Measurements from ENCODE around the gene NPAS3.

Gene NPAS3

GRCh38 chr14:33758547-33758946 lies 819.9 kb downstream of the NPAS3 start:
- TF ChIP-seq CTCF (conservative IDR thresholded peaks at IDR 0.05; ENCODE audit: control insufficient read depth, insufficient read depth, low read depth, low read length): no peak
- no peak for DNase-seq (ENCODE audit: low read depth)

GRCh38 chr14:33762161-33762851 lies 823.6 kb downstream of the NPAS3 start:
- TF ChIP-seq CTCF (conservative IDR thresholded peaks at IDR 0.05; ENCODE audit: control insufficient read depth, insufficient read depth, low read depth, low read length): no peak
- no peak overlapping the region for H3K4me3 ChIP-seq (ENCODE audit: control insufficient read depth, low read depth, low read length)
- DNase-seq (ENCODE audit: low read depth): no peak

More at GRCh38 chr14:33758547-33758946, 819.9 kb downstream of the NPAS3 start:
- H3K4me3 ChIP-seq (ENCODE audit: control insufficient read depth, low read depth, low read length): no peak overlapping the region

- TF ChIP-seq CTCF (conservative IDR thresholded peaks at IDR 0.05; ENCODE audit: control insufficient read depth, insufficient read depth, low read depth, low read length): no peak
- no peak overlapping the region for H3K4me3 ChIP-seq (ENCODE audit: control insufficient read depth, low read depth, low read length)
- no peak for DNase-seq (ENCODE audit: low read depth)
These were observed 826.4 kb downstream of the NPAS3 start for GRCh38 chr14:33764876-33765650.

- no peak overlapping the region for H3K4me3 ChIP-seq (ENCODE audit: control insufficient read depth, low read depth, low read length)
- TF ChIP-seq CTCF (conservative IDR thresholded peaks at IDR 0.05; ENCODE audit: control insufficient read depth, insufficient read depth, low read depth, low read length): no peak
- no peak for DNase-seq (ENCODE audit: low read depth)
These were observed 829.1 kb downstream of the NPAS3 start for GRCh38 chr14:33767586-33768457.

- peak; percentile 46 for DNase-seq (ENCODE audit: low read depth)
- H3K4me3 ChIP-seq (ENCODE audit: control insufficient read depth, low read depth, low read length): no peak overlapping the region
- TF ChIP-seq CTCF (conservative IDR thresholded peaks at IDR 0.05; ENCODE audit: control insufficient read depth, insufficient read depth, low read depth, low read length): no peak
These were observed 829.8 kb downstream of the NPAS3 start for GRCh38 chr14:33768458-33768830.

GRCh38 chr14:33773205-33774030 lies 834.7 kb downstream of the NPAS3 start:
- no peak for DNase-seq (ENCODE audit: low read depth)
- no peak for TF ChIP-seq CTCF (conservative IDR thresholded peaks at IDR 0.05; ENCODE audit: control insufficient read depth, insufficient read depth, low read depth, low read length)

More at GRCh38 chr14:33773205-33774030, 834.7 kb downstream of the NPAS3 start:
- no peak overlapping the region for H3K4me3 ChIP-seq (ENCODE audit: control insufficient read depth, low read depth, low read length)

Data from fibroblast of mammary gland (primary cell).